Activated T-cell treated with anti-CD3 and anti-CD28 coated beads, Interleukin-2, amount 50 U/mL, for 48 hours (primary cell): Measurements from ENCODE around the gene DNAJC30.
"Not testable (repeated sequence)": the region's sequence is repeated elsewhere in the genome, so short reads cannot be mapped to it uniquely, and the experiment has no call there.

Source experiments
- DNase-seq, 2 experiments: peaks; one replicate each; pipeline ENCODE4 v3.0.0-alpha.2; 2020

Gene DNAJC30

GRCh38 chr7:73683056-73683787 lies at the start of gene DNAJC30, which contains the start of gene BUD23:
DNAJC30 (minus strand) TSS chr7:73683453; CDS start chr7:73683423, 30 bp downstream.
BUD23 (plus strand) TSS chr7:73683597; CDS start chr7:73683626, 29 bp downstream.
- DNase-seq: peak; percentile 97 to 98

GRCh38 chr7:73732397-73732796 lies 49.1 kb upstream of the DNAJC30 start:
- DNase-seq: no peak

GRCh38 chr7:73730485-73730884 lies 47.2 kb upstream of the DNAJC30 start:
- no peak for DNase-seq

GRCh38 chr7:73728551-73728950 lies 45.3 kb upstream of the DNAJC30 start:
- DNase-seq: no peak

GRCh38 chr7:73727952-73728351 lies 44.7 kb upstream of the DNAJC30 start:
- DNase-seq: no peak

GRCh38 chr7:73726083-73726466 lies 42.8 kb upstream of the DNAJC30 start:
- DNase-seq: no peak

GRCh38 chr7:73723813-73724212 lies 40.6 kb upstream of the DNAJC30 start:
- no peak for DNase-seq

- no peak for DNase-seq
Measured at GRCh38 chr7:73722785-73723184, 39.5 kb upstream of the DNAJC30 start.

- DNase-seq: not testable (repeated sequence)
Measured at GRCh38 chr7:73722182-73722581, 38.9 kb upstream of the DNAJC30 start.

GRCh38 chr7:73721377-73721817 lies 38.1 kb upstream of the DNAJC30 start:
- DNase-seq: no peak

- not testable (repeated sequence) for DNase-seq
Measured at GRCh38 chr7:73720443-73720842, 37.2 kb upstream of the DNAJC30 start.

GRCh38 chr7:73719806-73720169 lies 36.5 kb upstream of the DNAJC30 start:
- DNase-seq: no peak

- peak; percentile 75 to 86 for DNase-seq
Measured at GRCh38 chr7:73718905-73719805, 35.9 kb upstream of the DNAJC30 start, which contains the start of gene STX1A. STX1A (minus strand) TSS chr7:73719669; CDS start chr7:73719631, 38 bp downstream.

- peak; percentile 68 to 70 for DNase-seq
Measured at GRCh38 chr7:73718438-73718881, 35.2 kb upstream of the DNAJC30 start.

GRCh38 chr7:73717991-73718405 lies 34.7 kb upstream of the DNAJC30 start:
- DNase-seq: peak; percentile 88 to 89

- no peak for DNase-seq
Measured at GRCh38 chr7:73717025-73717807, 34.0 kb upstream of the DNAJC30 start.

GRCh38 chr7:73716318-73716890 lies 33.2 kb upstream of the DNAJC30 start:
- DNase-seq: no peak

- peak; percentile 84 to 85 for DNase-seq
Measured at GRCh38 chr7:73715648-73716317, 32.5 kb upstream of the DNAJC30 start.

- DNase-seq: not testable (repeated sequence)
Measured at GRCh38 chr7:73713319-73713718, 30.1 kb upstream of the DNAJC30 start.

- DNase-seq: no peak
Measured at GRCh38 chr7:73712773-73713172, 29.5 kb upstream of the DNAJC30 start.

- no peak for DNase-seq
Measured at GRCh38 chr7:73708961-73709549, 25.8 kb upstream of the DNAJC30 start.
